BE2C (cell line): ENCODE results near the gene ASIC5.

Experiments used
- DNase-seq: peaks from one replicate; pipeline ENCODE4 v3.0.0-alpha.2; 2020
- H3K27me3 ChIP-seq: fragments of 250-450 bp; sonication (Bioruptor Pico); 2 replicates; pipeline ENCODE4 v1.5.1; 2020; ENCODE audit warnings: mild to moderate bottlenecking
- H3K36me3 ChIP-seq: fragments of 250-450 bp; sonication (Bioruptor Pico); 2 replicates; pipeline ENCODE4 v1.5.1; 2020; ENCODE audit warnings: mild to moderate bottlenecking
- H3K4me1 ChIP-seq: fragments of 250-450 bp; sonication (Bioruptor Pico); 2 replicates; pipeline ENCODE4 v1.5.1; 2020
- H3K4me3 ChIP-seq: 2 replicates; pipeline ENCODE4 v1.5.1; 2011; ENCODE audit warnings: low read depth, low read length
- H3K9me3 ChIP-seq: fragments of 250-450 bp; sonication (Bioruptor Pico); 2 replicates; pipeline ENCODE4 v1.5.1; 2020
- TF ChIP-seq, protein P1 (sequence below): IDR thresholded peaks from 2 replicates; pipeline ENCODE4 v1.5.1; 2012; ENCODE audit warnings: mild to moderate bottlenecking, low read depth, low read length

ASIC5 gene

DNA sequence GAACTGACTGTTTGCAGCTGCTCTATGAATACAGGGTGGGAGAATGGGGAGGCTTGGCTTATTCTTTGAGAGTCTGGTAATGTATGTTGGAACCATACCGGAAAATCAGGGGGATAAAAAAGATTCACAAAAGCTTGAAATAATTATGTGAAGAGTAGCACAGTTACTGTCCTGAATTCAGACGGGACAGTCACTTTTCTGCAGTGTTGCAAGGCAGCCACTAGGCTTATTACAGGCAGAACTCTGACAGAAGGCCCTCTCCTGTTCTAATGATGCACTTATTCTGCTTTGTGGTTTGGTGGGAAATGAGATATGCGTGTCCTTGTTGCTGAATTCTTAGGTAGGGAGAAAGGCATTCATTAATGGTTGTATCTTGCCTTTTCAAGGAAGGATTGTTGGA, 70.1 kb downstream of the ASIC5 start:
- Histone ChIP-seq H3K4me3 (no peak overlapping the region), H3K36me3 (no peaks in the 10 kb centered on the region), H3K9me3 (no peaks in the 10 kb centered on the region), H3K4me1 (no peaks in the 10 kb centered on the region), H3K27me3 (no peaks in the 10 kb centered on the region)
- TF ChIP-seq, protein P1, sequence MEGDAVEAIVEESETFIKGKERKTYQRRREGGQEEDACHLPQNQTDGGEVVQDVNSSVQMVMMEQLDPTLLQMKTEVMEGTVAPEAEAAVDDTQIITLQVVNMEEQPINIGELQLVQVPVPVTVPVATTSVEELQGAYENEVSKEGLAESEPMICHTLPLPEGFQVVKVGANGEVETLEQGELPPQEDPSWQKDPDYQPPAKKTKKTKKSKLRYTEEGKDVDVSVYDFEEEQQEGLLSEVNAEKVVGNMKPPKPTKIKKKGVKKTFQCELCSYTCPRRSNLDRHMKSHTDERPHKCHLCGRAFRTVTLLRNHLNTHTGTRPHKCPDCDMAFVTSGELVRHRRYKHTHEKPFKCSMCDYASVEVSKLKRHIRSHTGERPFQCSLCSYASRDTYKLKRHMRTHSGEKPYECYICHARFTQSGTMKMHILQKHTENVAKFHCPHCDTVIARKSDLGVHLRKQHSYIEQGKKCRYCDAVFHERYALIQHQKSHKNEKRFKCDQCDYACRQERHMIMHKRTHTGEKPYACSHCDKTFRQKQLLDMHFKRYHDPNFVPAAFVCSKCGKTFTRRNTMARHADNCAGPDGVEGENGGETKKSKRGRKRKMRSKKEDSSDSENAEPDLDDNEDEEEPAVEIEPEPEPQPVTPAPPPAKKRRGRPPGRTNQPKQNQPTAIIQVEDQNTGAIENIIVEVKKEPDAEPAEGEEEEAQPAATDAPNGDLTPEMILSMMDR, result peak; percentile 62
- no peak for DNase-seq

DNA sequence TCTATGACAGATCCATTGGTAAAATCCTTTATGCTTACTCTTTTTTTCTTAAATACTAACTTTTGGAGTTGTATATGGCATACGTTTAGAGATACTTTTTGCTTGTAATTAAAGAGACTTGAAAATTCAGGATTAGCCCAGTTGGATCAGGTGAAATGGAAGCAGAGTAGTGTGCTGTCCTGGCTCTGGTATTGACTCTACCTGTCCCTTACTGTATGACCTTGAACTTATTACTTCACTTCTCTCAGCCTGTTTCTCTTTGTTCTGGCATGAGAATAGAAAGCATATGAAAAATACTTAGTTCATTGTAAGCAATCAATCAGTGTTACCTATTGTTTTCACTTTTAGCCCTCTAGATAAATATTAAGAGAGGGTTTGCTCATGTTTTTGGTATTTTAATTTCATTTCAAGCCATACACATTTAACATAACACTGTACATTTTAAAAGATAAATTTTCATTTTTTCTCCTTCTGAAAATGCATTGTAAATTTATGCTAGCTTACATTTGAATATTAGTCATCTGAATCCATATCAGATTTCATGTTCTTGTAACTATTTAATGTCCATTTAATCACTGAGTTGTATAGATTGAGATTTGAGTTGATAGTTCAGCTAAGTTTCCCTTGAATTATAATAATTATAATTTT, 71.4 kb downstream of the ASIC5 start:
- no peak overlapping the region for H3K4me3 ChIP-seq
- TF ChIP-seq, protein P1, result no peak
- H3K27me3 ChIP-seq, result no peaks in the 10 kb centered on the region
- H3K4me1 ChIP-seq, result no peaks in the 10 kb centered on the region
- no peaks in the 10 kb centered on the region for H3K9me3 ChIP-seq
- no peak for DNase-seq
- no peaks in the 10 kb centered on the region for H3K36me3 ChIP-seq

DNA sequence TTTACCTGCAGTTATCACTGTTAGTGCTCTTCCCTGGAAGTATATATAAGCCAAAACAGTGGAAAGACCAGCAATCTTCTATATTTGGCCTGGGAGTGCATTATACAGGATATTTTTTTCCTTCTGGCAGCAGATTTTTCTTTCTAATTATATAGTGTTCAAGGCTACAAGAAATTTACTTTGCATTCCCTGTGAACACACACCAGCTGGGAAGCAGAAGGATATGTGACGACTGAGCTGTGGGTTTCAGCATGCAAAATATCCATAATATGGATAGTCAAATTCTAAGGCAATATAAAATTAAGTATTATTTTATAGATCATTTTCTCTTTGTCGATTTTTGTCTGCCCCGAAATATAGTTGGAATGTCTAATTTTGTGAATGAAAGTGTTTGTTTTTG, 76.1 kb downstream of the ASIC5 start:
- peaks cover 2% of the 10 kb centered on the region; the same call in 1 of the 2 replicates for H3K4me1 ChIP-seq
- TF ChIP-seq, protein P1, result no peak
- H3K9me3 ChIP-seq, result no peaks in the 10 kb centered on the region
- no peak overlapping the region for H3K4me3 ChIP-seq
- H3K27me3 ChIP-seq, result no peaks in the 10 kb centered on the region
- DNase-seq, result no peak
- H3K36me3 ChIP-seq, result no peaks in the 10 kb centered on the region

DNA sequence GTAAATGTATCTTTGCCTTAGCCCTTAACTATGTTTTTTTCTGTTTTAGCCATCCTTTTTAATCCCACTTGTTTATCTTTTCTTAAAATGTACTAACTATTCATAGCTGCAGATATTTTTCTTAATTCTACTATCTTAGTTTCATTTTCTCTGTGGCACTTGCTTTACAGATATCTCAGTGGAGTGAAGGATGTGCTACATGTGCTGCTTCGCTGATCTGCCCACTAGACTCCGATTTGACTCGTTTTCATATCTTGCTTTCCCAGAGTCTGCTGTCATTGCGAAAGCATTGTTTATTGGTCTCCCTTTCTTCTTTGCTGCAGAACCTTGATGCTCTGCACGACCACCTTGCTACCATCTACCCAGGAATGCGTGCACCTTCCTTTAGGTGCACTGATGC, 76.7 kb downstream of the ASIC5 start:
- TF ChIP-seq, protein P1, result no peak
- no peaks in the 10 kb centered on the region for H3K36me3 ChIP-seq
- H3K9me3 ChIP-seq, result no peaks in the 10 kb centered on the region
- no peak for DNase-seq
- peaks cover 2% of the 10 kb centered on the region; the same call in 1 of the 2 replicates for H3K4me1 ChIP-seq
- H3K27me3 ChIP-seq, result no peaks in the 10 kb centered on the region
- no peak overlapping the region for H3K4me3 ChIP-seq

GRCh38 chr4:155787113-155787710, 78.9 kb downstream of the ASIC5 start:
- Histone ChIP-seq H3K9me3 (no peaks in the 10 kb centered on the region), H3K4me3 (no peak overlapping the region), H3K36me3 (no peaks in the 10 kb centered on the region), H3K4me1 (peaks cover 8% of the 10 kb centered on the region; the same call in 1 of the 2 replicates), H3K27me3 (no peaks in the 10 kb centered on the region)
- DNase-seq, result peak; percentile 18
- TF ChIP-seq, protein P1, result peak; percentile 99

- no peaks in the 10 kb centered on the region for H3K27me3 ChIP-seq
- TF ChIP-seq, protein P1, result no peak
- no peaks in the 10 kb centered on the region for H3K9me3 ChIP-seq
- no peaks in the 10 kb centered on the region for H3K36me3 ChIP-seq
- peaks cover 8% of the 10 kb centered on the region for H3K4me1 ChIP-seq
- H3K4me3 ChIP-seq, result no peak overlapping the region
- no peak for DNase-seq
These were observed 80.2 kb downstream of the ASIC5 start for GRCh38 chr4:155785828-155786227.
